C4-2B (cell line): ENCODE data around the gene SSTR4.

ENCODE experiments used
- CTCF ChIP-seq: fragments of 450-650 bp; conservative IDR thresholded peaks from 2 replicates; pipeline ENCODE4 v1.5.1; 2017; ENCODE audit warnings: mild to moderate bottlenecking
- ZFX ChIP-seq: fragments of 450-650 bp; IDR thresholded peaks from 2 replicates; pipeline ENCODE4 v1.6.1; 2017

GRCh38 chr20:23011008-23011721 lies 23.9 kb upstream of the SSTR4 start:
- TF ChIP-seq CTCF (no peak), ZFX (no peak)
